Stimulated activated CD8-positive, alpha-beta memory T cell treated with anti-CD3 and anti-CD28 coated beads, Interleukin-7, amount 100 ng/mL, for 48 hours (primary cell): Measurements from ENCODE around the gene HSP90B1.

Source experiments
- DNase-seq, 2 donors: peaks; one replicate each; pipeline ENCODE4 v3.0.0-alpha.2; 2020; ENCODE audit warnings: low read depth in 1 of 2; ENCODE audit errors: extremely low read depth in 1 of 2

HSP90B1 gene

GRCh38 chr12:103929046-103929783 is 995 bp upstream of the HSP90B1 start:
- DNase-seq = peak; percentile 70 to 80

DNA sequence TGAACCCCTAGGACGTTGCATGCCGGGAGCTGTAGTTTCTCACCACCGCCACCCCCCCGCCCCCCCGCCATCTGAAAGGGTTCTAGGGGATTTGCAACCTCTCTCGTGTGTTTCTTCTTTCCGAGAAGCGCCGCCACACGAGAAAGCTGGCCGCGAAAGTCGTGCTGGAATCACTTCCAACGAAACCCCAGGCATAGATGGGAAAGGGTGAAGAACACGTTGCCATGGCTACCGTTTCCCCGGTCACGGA is 501 bp upstream of the HSP90B1 start:
- DNase-seq = no peak

DNA sequence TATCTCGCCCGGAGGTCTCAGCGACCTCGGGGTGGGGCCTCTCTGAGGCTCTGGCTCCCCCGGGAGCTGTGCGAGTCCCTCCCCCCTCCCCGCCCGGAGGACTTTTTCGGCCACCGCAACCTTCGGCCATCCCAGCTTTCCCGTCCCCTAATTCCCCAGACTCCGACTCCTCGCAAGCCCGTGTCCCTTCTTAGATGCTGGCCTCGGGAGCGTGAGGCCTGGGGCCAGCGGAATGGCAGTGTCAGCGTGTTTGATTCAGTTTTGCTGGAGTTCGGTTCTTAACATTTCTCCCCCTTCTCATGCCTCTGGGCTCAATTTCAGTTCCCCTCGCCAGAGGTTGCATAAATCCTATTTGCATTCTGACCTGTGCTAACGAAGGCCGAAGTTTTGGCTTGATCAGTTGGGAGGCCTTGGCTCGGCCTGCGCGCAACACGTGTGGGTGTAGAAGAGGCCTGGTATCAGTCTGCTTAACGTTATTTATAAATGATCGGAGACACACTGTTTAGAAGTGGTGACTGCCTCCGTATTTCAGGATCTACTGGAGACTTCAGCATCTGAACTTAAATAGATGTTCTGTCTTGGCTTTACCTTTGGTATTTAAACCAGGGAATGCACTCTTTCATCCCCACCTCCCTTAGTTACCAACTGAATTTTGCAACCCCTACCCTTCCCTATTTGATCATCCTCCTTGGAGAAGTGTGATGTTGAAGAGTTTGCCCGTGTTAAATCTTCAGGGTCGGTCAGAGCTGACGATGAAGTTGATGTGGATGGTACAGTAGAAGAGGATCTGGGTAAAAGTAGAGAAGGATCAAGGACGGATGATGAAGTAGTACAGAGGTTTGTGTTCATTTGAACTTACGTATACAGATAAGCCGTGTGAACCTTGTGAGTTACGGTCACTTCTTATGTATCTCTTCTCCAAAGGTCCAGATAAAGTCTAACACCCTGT is 851 bp downstream of the HSP90B1 start:
- no peak for DNase-seq

DNA sequence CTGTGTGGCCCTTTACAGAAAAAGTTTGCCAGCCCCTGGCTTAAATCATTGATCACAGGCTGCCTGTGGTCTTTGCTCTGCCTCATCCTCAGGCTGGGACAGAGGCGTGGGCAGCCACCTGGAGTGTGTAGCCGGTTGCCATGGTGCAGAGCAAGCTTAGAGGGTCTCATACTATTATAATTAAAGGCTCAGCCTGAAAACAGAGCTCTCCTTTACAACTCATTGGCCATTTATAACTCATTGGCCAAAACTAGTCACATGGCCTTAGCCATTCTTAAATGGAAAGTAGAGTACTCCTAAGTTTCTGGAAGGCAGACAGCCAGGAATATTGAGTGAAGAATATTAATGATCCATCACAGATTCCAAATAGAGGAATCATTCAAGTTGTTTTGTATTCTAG is 3.0 kb downstream of the HSP90B1 start:
- no peak for DNase-seq

DNA sequence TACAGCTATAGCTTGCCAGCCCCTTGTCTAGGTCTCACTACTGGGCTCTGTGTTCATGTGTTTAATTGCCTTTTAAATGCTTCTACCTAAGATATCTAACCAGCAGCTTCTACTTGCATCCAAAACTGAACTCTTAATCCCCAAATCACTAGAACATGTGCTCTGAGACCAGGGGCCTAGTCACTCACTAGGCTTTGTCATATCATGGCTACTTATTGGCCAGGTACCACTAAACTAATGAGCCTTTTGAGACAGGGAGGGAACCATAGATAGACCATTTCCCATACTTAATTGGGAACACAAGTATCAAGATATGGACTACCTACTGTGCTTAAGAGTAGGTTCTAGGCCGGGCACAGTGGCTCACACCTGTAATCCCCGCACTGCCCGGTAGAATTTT is 6.5 kb downstream of the HSP90B1 start:
- DNase-seq = no peak

- no peak for DNase-seq
Observed at GRCh38 chr12:103944964-103945363, 14.8 kb downstream of the HSP90B1 start.

DNA sequence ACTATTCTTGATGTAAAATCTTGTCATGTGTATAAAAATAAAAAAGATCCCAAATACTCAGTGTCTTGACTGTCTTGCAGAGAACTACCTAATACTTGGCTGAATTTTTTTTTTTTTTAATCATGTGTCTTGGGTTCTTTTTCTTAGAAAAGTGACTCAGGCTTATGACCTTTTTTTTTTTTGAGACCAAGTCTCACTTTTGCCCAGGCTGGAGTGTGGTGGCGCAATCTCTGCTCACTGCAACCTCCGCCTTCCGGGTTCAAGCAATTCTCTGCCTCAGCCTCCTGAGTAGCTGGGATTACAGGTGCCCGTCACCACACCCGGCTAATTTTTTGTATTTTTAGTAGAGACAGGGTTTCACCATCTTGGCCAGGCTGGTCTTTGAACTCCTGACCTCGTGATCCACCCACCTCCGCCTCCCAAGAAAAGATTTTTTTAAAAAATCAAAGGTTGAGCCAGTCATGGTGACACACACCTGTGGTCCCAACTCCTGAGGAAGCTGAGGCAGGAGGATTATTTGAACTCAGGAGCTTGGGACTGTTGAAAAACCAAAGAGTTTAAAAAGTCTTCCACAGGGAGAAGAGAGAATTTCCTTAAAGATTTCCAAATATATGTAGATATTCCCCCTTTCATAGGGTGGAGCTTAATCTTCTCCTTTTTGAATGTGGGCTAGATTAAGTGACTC is 17.8 kb downstream of the HSP90B1 start:
- no peak for DNase-seq

DNA sequence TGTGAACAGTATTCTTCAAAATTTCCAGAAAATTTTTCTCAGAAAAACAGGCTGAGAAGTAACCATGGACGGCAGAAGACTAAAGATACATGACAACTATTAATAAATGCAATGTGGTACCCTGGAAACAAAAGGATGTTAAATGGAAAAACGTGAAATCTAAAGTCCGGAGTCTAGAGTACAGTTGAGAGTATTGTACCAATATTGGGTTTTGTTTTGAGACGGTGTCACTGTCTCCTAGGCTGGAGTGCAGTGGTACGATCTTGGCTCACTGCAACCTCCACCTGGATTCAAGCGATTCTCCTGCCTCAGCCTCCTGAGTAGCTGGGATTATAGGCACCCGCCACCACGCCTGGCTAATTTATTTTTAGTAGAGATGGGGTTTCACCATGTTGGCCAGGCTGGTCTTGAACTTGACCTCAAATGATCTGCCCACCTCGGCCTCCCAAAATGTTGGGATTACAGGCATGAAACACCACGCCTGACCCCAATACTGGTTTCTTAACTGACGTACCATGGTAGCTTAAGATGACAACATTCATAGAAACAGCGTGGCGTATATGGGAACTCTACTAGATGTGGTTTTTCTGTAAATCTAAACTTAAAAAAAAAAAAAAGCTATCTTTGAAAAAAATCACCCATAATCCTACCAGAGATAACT is 18.7 kb downstream of the HSP90B1 start:
- no peak for DNase-seq

GRCh38 chr12:103952497-103952896 is 22.3 kb downstream of the HSP90B1 start:
- no peak for DNase-seq

DNA sequence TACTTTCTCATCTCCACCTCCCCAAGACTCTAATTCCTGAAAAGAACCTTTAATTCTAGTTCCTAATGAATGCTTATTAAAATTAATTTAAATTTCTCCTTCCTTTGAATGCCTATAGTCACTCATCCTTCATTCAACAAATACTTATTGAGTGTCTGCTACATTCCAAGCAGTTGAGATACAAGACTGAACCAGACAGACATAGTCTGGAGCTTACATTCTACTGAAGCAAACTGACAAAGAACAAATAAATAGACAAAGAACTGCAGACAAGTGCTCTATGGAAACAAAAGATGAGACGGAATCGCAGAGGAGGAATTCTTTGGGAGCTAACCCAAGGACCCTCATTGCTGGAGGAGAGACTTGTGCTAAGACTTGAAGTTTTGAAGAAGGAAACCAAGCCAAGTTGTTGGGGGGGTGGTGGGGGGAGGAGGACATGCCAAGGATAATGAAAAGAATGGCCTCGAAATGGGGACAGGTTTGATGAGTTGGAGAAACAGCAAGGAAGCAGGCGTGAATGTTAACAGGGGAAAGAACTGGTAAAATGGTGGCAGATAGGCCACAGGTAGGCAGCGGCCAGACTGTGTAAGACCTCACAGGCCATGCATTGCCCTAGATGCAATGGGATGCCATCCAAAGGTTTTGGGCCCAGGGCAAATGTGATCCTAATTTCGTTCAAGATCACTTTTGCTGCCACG is 25.8 kb downstream of the HSP90B1 start:
- DNase-seq = no peak

- no peak for DNase-seq
Observed at GRCh38 chr12:103956509-103957027, 26.4 kb downstream of the HSP90B1 start.

- no peak for DNase-seq
Observed at GRCh38 chr12:103957865-103958388, 27.7 kb downstream of the HSP90B1 start.

GRCh38 chr12:103958621-103959020 is 28.4 kb downstream of the HSP90B1 start:
- no peak for DNase-seq

DNA sequence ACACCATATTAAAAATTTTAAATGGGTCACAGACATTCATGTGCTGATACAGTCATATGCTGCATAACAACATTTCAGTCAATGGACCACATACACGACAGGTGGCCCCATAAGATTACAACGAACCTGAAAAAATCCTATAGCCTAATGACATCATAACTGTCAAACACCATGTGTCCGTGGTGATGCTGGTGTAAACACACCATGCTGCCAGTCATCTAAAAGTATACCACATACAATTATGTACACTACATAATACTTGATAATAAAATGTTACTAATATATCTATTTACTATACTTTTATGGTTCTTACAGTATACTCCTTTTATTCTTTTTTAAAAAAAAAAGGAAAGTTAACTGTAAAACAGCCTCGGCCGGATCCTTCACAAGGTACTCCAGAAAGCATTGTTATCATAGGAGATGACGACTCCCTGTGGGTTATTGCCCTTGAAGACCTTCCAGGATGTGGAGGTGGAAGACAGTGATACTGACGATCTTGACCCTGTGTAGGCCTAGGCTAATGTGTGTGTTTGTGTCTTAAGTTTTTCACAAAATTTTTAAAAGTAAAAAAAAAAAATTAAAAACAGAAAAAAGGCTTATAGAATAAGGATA is 30.5 kb downstream of the HSP90B1 start:
- no peak for DNase-seq

DNA sequence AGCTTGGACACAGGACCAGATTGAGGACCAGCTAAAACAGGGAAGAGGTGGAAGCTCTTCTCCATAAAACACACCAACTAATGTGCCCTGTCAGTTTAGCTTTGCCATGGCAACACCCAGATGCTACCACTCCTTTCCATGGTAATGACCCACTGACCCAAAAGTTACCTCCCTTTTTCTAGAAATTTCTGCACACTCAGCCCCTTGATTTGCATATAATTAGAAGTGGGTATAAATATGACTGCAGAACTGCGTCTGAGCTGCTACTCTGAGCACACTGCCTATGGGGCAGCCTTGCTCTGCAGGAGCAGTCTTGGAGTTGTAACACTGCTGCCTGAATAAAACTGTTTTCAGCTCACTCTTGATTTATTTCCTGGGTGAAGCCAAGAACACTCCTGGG is 32.3 kb downstream of the HSP90B1 start:
- DNase-seq = no peak

- DNase-seq = no peak
Observed at GRCh38 chr12:103964805-103965204, 34.6 kb downstream of the HSP90B1 start.

- no peak for DNase-seq
Observed at GRCh38 chr12:103965255-103965589, 35.0 kb downstream of the HSP90B1 start.

- peak; percentile 96 to 99 for DNase-seq
Observed at GRCh38 chr12:103965590-103966504, 35.6 kb downstream of the HSP90B1 start, which contains the start of gene TDG. TDG (plus strand) TSS chr12:103965872; CDS start chr12:103966038, 166 bp downstream.

GRCh38 chr12:103966736-103967135 is 36.5 kb downstream of the HSP90B1 start:
- no peak for DNase-seq
